GM23338 (cell line): ENCODE measurements around the gene ADAMTS14. TPM values are rescaled to one million over a fixed set of nuclear protein-coding genes. Genes with fewer than 3 reads are reported as not detected.

ENCODE experiments used
- ATAC-seq: fragments of 200-7000 bp; cut with Tn5 transposase; 3 replicates; pipeline ENCODE4 v1.9.1; 2020
- DNase-seq: peaks from one replicate; pipeline ENCODE4 v3.0.0-alpha.2; 2015; ENCODE audit warnings: low spot score
- H2AFZ ChIP-seq: fragments of 200-600 bp; sonication (generic); 2 replicates; pipeline ENCODE4 v1.8.0; 2016; ENCODE audit warnings: antibody characterized with exemption, mild to moderate bottlenecking, moderate library complexity
- H3F3A ChIP-seq: fragments of 200-600 bp; sonication (generic); replicated peaks from 2 replicates; pipeline ENCODE4 v1.8.0; 2017; ENCODE audit warnings: antibody characterized with exemption, mixed run types, low read depth
- H3K27ac ChIP-seq: fragments of 200-600 bp; sonication (generic); 2 replicates; pipeline ENCODE4 v1.6.1; 2016; ENCODE audit warnings: low read depth
- H3K27me3 ChIP-seq: fragments of 200-600 bp; sonication (generic); 2 replicates; pipeline ENCODE4 v1.8.0; 2016; ENCODE audit warnings: mild to moderate bottlenecking, mixed run types, moderate library complexity; ENCODE audit not compliant: insufficient read depth
- H3K36me3 ChIP-seq: fragments of 200-600 bp; sonication (generic); 2 replicates; pipeline ENCODE4 v1.8.0; 2016; ENCODE audit warnings: mild to moderate bottlenecking; ENCODE audit not compliant: insufficient read depth
- H3K4me1 ChIP-seq: fragments of 200-600 bp; sonication (generic); 2 replicates; pipeline ENCODE4 v1.8.0; 2016; ENCODE audit warnings: mild to moderate bottlenecking, moderate library complexity; ENCODE audit not compliant: insufficient read depth
- H3K4me2 ChIP-seq: fragments of 200-600 bp; sonication (generic); 2 replicates; pipeline ENCODE4 v1.7.1; 2017; ENCODE audit warnings: mixed run types
- H3K4me3 ChIP-seq: fragments of 200-600 bp; sonication (generic); 2 replicates; pipeline ENCODE4 v1.6.1; 2016; ENCODE audit warnings: mixed run types
- H3K79me2 ChIP-seq: fragments of 200-600 bp; sonication (generic); replicated peaks from 2 replicates; pipeline ENCODE4 v1.8.0; 2017; ENCODE audit warnings: mild to moderate bottlenecking; ENCODE audit not compliant: insufficient read depth
- H3K9me2 ChIP-seq: fragments of 200-600 bp; sonication (generic); 2 replicates; pipeline ENCODE4 v1.8.0; 2017; ENCODE audit not compliant: insufficient read depth
- H4K20me1 ChIP-seq: fragments of 200-600 bp; sonication (generic); replicated peaks from 2 replicates; pipeline ENCODE4 v1.8.0; 2017; ENCODE audit warnings: mild to moderate bottlenecking; ENCODE audit not compliant: insufficient read depth
- H3K27ac Mint-ChIP-seq: 2 replicates; pipeline ENCODE4 v1.8.0; 2020; ENCODE audit warnings: inconsistent platforms, mild to moderate bottlenecking, moderate library complexity, mixed read lengths
- H3K27me3 Mint-ChIP-seq: 3 replicates; pipeline ENCODE4 v1.8.0; 2022; ENCODE audit warnings: low read depth, mild to moderate bottlenecking, moderate library complexity, mixed read lengths, inconsistent platforms; ENCODE audit not compliant: insufficient read depth, poor library complexity
- H3K36me3 Mint-ChIP-seq: 3 replicates; pipeline ENCODE4 v1.8.0; 2021; ENCODE audit warnings: low read depth, mild to moderate bottlenecking, inconsistent platforms, moderate library complexity, mixed read lengths
- H3K4me1 Mint-ChIP-seq: 3 replicates; pipeline ENCODE4 v1.8.0; 2020; ENCODE audit warnings: mild to moderate bottlenecking, inconsistent platforms, mixed read lengths
- H3K4me3 Mint-ChIP-seq: 3 replicates; pipeline ENCODE4 v1.8.0; 2021; ENCODE audit warnings: moderate library complexity, mild to moderate bottlenecking, inconsistent platforms, mixed read lengths
- H3K9me3 Mint-ChIP-seq: 3 replicates; pipeline ENCODE4 v1.8.0; 2020; ENCODE audit warnings: moderate library complexity, mild to moderate bottlenecking, inconsistent platforms, mixed read lengths
- ETS1 ChIP-seq: IDR thresholded peaks from 2 replicates; pipeline ENCODE4 v1.6.1; 2016; ENCODE audit warnings: antibody characterized with exemption
- EZH2 ChIP-seq: fragments of 200-600 bp; sonication (generic); IDR thresholded peaks from one replicate; pipeline ENCODE4 v1.8.0; 2017; ENCODE audit warnings: antibody characterized with exemption, mild to moderate bottlenecking, low read depth; ENCODE audit not compliant: unreplicated experiment
- EZH2phosphoT487 ChIP-seq: fragments of 200-600 bp; sonication (generic); IDR thresholded peaks from one replicate; pipeline ENCODE4 v1.8.1; 2018; ENCODE audit warnings: antibody characterized with exemption; ENCODE audit not compliant: unreplicated experiment
- JUNB ChIP-seq: IDR thresholded peaks from one replicate; pipeline ENCODE4 v1.6.1; 2016; ENCODE audit warnings: antibody characterized with exemption; ENCODE audit not compliant: unreplicated experiment
- NANOG ChIP-seq: IDR thresholded peaks from 2 replicates; pipeline ENCODE4 v1.6.1; 2016; ENCODE audit warnings: antibody characterized with exemption, borderline replicate concordance
- POLR2AphosphoS5 ChIP-seq: IDR thresholded peaks from 2 replicates; pipeline ENCODE4 v1.6.1; 2016; ENCODE audit warnings: antibody characterized with exemption, low read depth
- REST ChIP-seq: IDR thresholded peaks from one replicate; pipeline ENCODE4 v1.6.1; 2018; ENCODE audit warnings: antibody characterized with exemption; ENCODE audit not compliant: unreplicated experiment
- STAT1 ChIP-seq: IDR thresholded peaks from one replicate; pipeline ENCODE4 v1.6.1; 2016; ENCODE audit warnings: antibody characterized with exemption; ENCODE audit not compliant: unreplicated experiment
- ZNF114 ChIP-seq: fragments of 250-450 bp; sonication (Bioruptor Pico); IDR thresholded peaks from 2 replicates; pipeline ENCODE4 v1.5.0; 2020; ENCODE audit warnings: mild to moderate bottlenecking, moderate library complexity
- ZNF331 ChIP-seq: fragments of 250-450 bp; sonication (Bioruptor Pico); IDR thresholded peaks from 2 replicates; pipeline ENCODE4 v1.5.0; 2020; ENCODE audit warnings: low read depth, mild to moderate bottlenecking, moderate library complexity
- polyA plus RNA-seq: library from polyadenylated mRNA; unstranded; fragments of >200 nt; fragmentation: Nextera tagmentation; extraction: Ambion mirVana; gene quantifications from 2 replicates; pipeline ENCODE4 v1.2.1, GENCODE V29; 2016
- total RNA-seq: library from RNA; depleted of rRNA; stranded (reverse); fragments of >200 nt; shearing (Covaris generic); gene quantifications from 2 replicates; pipeline ENCODE4 v1.2.3, GENCODE V29; 2014

The ADAMTS14 gene
- total and polyA plus RNA-seq, 2 experiments from 2014 or later = 1.9 to 2.1 TPM

GRCh38 chr10:70761727-70762350 lies 89.5 kb downstream of the ADAMTS14 start (continued):
- TF ChIP-seq REST = no peak
- no peak for TF ChIP-seq ZNF114 (CRISPR knock-in tag)
- no peak for TF ChIP-seq EZH2phosphoT487
- no peak for TF ChIP-seq STAT1
- TF ChIP-seq ZNF331 (CRISPR knock-in tag) = no peak
- TF ChIP-seq NANOG = no peak
- TF ChIP-seq ETS1 = no peak
- TF ChIP-seq EZH2 = no peak

GRCh38 chr10:70762441-70763175 lies 90.3 kb downstream of the ADAMTS14 start:
- no peaks in the 10 kb centered on the region for H3K27me3 ChIP-seq
- no peak overlapping the region for H3K4me3 ChIP-seq
- no peaks in the 10 kb centered on the region for H4K20me1 ChIP-seq
- no peak overlapping the region for H3K27ac ChIP-seq
- H3K4me2 ChIP-seq = no peak overlapping the region
- Mint-ChIP-seq H3K27me3 (peaks cover 7% of the 10 kb centered on the region), H3K4me3 (no peak overlapping the region), H3K36me3 (peaks cover 19% of the 10 kb centered on the region; the same call in 2 of the 3 replicates), H3K9me3 (peaks cover 28% of the 10 kb centered on the region), H3K4me1 (peaks cover 24% of the 10 kb centered on the region), H3K27ac (no peak overlapping the region; the same call in 1 of the 2 replicates)
- DNase-seq (no peak), ATAC-seq (no peak)
- no peaks in the 10 kb centered on the region for H3K79me2 ChIP-seq
- no peaks in the 10 kb centered on the region for H3F3A ChIP-seq
- H3K4me1 ChIP-seq = peaks cover 10% of the 10 kb centered on the region; the same call in 1 of the 2 replicates
- H2AFZ ChIP-seq = no peak overlapping the region
- no peaks in the 10 kb centered on the region for H3K36me3 ChIP-seq
- H3K9me2 ChIP-seq = no peaks in the 10 kb centered on the region
- no peak for TF ChIP-seq ETS1
- no peak for TF ChIP-seq STAT1
- TF ChIP-seq JUNB = no peak
- TF ChIP-seq POLR2AphosphoS5 = no peak
- no peak for TF ChIP-seq REST
